Measurements from ENCODE around the gene OSM. TPM values are rescaled to one million over a fixed set of nuclear protein-coding genes. Genes with fewer than 3 reads are reported as not detected.

OSM gene
- polyA plus RNA-seq, 1 of the 3 experiments (the other 2 are of a cell fraction) = not detected

DNA sequence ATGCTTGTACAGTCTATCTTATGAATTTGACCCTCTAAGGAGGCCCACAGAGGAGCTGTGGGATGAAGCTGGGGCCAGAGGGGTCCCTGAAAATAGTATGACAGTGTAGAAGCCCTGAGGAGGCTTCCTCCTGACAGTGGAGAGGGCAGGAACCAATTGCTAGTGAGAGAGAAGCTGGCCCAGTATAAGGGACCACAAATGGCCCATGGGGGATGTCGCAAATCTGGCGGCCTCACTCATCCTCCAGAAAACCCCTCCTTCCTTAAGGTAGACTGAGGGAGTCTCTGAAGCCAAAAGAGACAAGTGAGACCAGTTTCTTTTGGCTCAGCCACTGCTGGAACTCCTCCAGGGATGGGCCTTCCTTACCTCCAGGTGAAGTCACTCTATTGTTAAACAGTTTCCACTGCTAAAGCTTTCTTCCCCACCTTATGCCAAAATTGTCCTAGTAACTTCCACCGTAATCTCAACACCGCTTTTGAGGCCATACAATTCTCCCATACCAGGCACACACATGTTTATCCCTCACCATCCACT is 40.5 kb upstream of the OSM start:
- Histone ChIP-seq H3K4me3 (ENCODE audit: low read depth in 2 of 2, low read length in 1 of 2) (no peak overlapping the region), H3K36me3 (replicated peaks in 1 of 2; ENCODE audit: control insufficient read depth in 1 of 2, insufficient read depth in 2 of 2, low read length in 1 of 2) (no peaks in the 10 kb centered on the region), H3K4me2 (no peak overlapping the region), H3K9me3 (no peaks in the 10 kb centered on the region), H3K27me3 (ENCODE audit: insufficient read depth) (no peaks in the 10 kb centered on the region), H3K27ac (ENCODE audit: low read depth in 2 of 2, low read length in 1 of 2) (no peak overlapping the region), H3F3A (replicated peaks; ENCODE audit: insufficient read depth) (peaks cover 7% of the 10 kb centered on the region), H3K9me2 (no peaks in the 10 kb centered on the region), H3K4me1 (ENCODE audit: control insufficient read depth in 1 of 2, insufficient read depth in 2 of 2, low read depth in 1 of 2, low read length in 1 of 2) (peaks cover 20 to 25% of the 10 kb centered on the region in 2 experiments; a peak in 3 of 4 replicates), H3K79me2 (ENCODE audit: insufficient read depth) (peaks cover 61% of the 10 kb centered on the region), H2AFZ (ENCODE audit: low read depth) (no peak overlapping the region), H3K9ac (no peak overlapping the region), H4K20me1 (ENCODE audit: insufficient read depth) (peaks cover 43% of the 10 kb centered on the region)
- DNase-seq = no peak
- POLR2A ChIA-PET = no interaction called here
- TF ChIP-seq FOSL2 (IDR thresholded peaks at IDR 0.05; ENCODE audit: borderline replicate concordance, low read depth) (no peak), RAD21 (IDR thresholded peaks at IDR 0.05; ENCODE audit: low read length) (no peak), EP300 (IDR thresholded peaks at IDR 0.05; ENCODE audit: borderline replicate concordance in 1 of 2, low read depth in 1 of 2, low read length in 1 of 2) (no peak), NFIC (IDR thresholded peaks at IDR 0.05; ENCODE audit: borderline replicate concordance) (no peak)
- CTCF ChIA-PET = interaction anchor here (1.2 kb wide), 1 partner anchor 19 kb away, joined by 3 read pairs; no protein-coding TSS in a partner anchor
- 88% methylated on average over 4 of the region's 4 CpGs for WGBS (ENCODE audit: low lambda C conversion rate)

- H3K79me2 ChIP-seq (ENCODE audit: insufficient read depth) = peaks cover 61% of the 10 kb centered on the region
- no peak for DNase-seq
- H3K9me2 ChIP-seq = no peaks in the 10 kb centered on the region
- H3K9me3 ChIP-seq = no peaks in the 10 kb centered on the region
- H3K27me3 ChIP-seq (ENCODE audit: insufficient read depth) = no peaks in the 10 kb centered on the region
- peaks cover 0 to 2% of the 10 kb centered on the region in 2 experiments for H3K36me3 ChIP-seq (replicated peaks in 1 of 2; ENCODE audit: control insufficient read depth in 1 of 2, insufficient read depth in 2 of 2, low read length in 1 of 2)
- H3K4me3 ChIP-seq (ENCODE audit: low read depth in 2 of 2, low read length in 1 of 2) = no peak overlapping the region
- no peak overlapping the region for H2AFZ ChIP-seq (ENCODE audit: low read depth)
- peaks cover 38% of the 10 kb centered on the region for H4K20me1 ChIP-seq (ENCODE audit: insufficient read depth)
- H3F3A ChIP-seq (replicated peaks; ENCODE audit: insufficient read depth) = peaks cover 3% of the 10 kb centered on the region
- no peak overlapping the region for H3K27ac ChIP-seq (ENCODE audit: low read depth in 2 of 2, low read length in 1 of 2)
- H3K9ac ChIP-seq = no peak overlapping the region
- TF ChIP-seq TAF1 (IDR thresholded peaks at IDR 0.05; ENCODE audit: borderline replicate concordance, low read depth, low read length) (no peak), USF2 (IDR thresholded peaks at IDR 0.05; ENCODE audit: borderline replicate concordance, low read depth, low read length) (no peak), SMC3 (IDR thresholded peaks at IDR 0.05; ENCODE audit: low read depth, low read length) (no peak), EP300 (IDR thresholded peaks at IDR 0.05; ENCODE audit: borderline replicate concordance in 1 of 2, low read depth in 1 of 2, low read length in 1 of 2) (no peak), GATA2 (CRISPR knock-in tag; IDR thresholded peaks at IDR 0.05) (no peak), EZH2phosphoT487 (IDR thresholded peaks at IDR 0.05; ENCODE audit: borderline replicate concordance, low read depth) (no peak), TEAD4 (IDR thresholded peaks at IDR 0.05; ENCODE audit: borderline replicate concordance, insufficient read depth) (no peak), MAX (IDR thresholded peaks at IDR 0.05; ENCODE audit: low read depth) (no peak), YY1 (IDR thresholded peaks at IDR 0.05; ENCODE audit: low read depth) (no peak), RXRA (IDR thresholded peaks at IDR 0.05; ENCODE audit: borderline replicate concordance, low read depth) (no peak), POLR2AphosphoS5 (IDR thresholded peaks at IDR 0.05; ENCODE audit: low read depth, low read length) (no peak), RFX5 (IDR thresholded peaks at IDR 0.05; ENCODE audit: low read length) (no peak)
- TF ChIP-seq, protein P1, sequence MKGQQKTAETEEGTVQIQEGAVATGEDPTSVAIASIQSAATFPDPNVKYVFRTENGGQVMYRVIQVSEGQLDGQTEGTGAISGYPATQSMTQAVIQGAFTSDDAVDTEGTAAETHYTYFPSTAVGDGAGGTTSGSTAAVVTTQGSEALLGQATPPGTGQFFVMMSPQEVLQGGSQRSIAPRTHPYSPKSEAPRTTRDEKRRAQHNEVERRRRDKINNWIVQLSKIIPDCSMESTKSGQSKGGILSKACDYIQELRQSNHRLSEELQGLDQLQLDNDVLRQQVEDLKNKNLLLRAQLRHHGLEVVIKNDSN (IDR thresholded peaks at IDR 0.05; ENCODE audit: borderline replicate concordance, low read depth) = no peak
- TF ChIP-seq, protein P2, sequence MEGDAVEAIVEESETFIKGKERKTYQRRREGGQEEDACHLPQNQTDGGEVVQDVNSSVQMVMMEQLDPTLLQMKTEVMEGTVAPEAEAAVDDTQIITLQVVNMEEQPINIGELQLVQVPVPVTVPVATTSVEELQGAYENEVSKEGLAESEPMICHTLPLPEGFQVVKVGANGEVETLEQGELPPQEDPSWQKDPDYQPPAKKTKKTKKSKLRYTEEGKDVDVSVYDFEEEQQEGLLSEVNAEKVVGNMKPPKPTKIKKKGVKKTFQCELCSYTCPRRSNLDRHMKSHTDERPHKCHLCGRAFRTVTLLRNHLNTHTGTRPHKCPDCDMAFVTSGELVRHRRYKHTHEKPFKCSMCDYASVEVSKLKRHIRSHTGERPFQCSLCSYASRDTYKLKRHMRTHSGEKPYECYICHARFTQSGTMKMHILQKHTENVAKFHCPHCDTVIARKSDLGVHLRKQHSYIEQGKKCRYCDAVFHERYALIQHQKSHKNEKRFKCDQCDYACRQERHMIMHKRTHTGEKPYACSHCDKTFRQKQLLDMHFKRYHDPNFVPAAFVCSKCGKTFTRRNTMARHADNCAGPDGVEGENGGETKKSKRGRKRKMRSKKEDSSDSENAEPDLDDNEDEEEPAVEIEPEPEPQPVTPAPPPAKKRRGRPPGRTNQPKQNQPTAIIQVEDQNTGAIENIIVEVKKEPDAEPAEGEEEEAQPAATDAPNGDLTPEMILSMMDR (IDR thresholded peaks at IDR 0.05) = no peak
- TF ChIP-seq, protein P3, sequence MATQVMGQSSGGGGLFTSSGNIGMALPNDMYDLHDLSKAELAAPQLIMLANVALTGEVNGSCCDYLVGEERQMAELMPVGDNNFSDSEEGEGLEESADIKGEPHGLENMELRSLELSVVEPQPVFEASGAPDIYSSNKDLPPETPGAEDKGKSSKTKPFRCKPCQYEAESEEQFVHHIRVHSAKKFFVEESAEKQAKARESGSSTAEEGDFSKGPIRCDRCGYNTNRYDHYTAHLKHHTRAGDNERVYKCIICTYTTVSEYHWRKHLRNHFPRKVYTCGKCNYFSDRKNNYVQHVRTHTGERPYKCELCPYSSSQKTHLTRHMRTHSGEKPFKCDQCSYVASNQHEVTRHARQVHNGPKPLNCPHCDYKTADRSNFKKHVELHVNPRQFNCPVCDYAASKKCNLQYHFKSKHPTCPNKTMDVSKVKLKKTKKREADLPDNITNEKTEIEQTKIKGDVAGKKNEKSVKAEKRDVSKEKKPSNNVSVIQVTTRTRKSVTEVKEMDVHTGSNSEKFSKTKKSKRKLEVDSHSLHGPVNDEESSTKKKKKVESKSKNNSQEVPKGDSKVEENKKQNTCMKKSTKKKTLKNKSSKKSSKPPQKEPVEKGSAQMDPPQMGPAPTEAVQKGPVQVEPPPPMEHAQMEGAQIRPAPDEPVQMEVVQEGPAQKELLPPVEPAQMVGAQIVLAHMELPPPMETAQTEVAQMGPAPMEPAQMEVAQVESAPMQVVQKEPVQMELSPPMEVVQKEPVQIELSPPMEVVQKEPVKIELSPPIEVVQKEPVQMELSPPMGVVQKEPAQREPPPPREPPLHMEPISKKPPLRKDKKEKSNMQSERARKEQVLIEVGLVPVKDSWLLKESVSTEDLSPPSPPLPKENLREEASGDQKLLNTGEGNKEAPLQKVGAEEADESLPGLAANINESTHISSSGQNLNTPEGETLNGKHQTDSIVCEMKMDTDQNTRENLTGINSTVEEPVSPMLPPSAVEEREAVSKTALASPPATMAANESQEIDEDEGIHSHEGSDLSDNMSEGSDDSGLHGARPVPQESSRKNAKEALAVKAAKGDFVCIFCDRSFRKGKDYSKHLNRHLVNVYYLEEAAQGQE (IDR thresholded peaks at IDR 0.05; ENCODE audit: low read depth, low read length) = no peak
- 100% methylated on average over 1 of the region's 1 CpG for WGBS (ENCODE audit: low lambda C conversion rate)
- CTCF ChIA-PET = interaction anchor here (1.2 kb wide), 1 partner anchor 18 kb away, joined by 3 read pairs; no protein-coding TSS in a partner anchor
- peaks cover 18 to 21% of the 10 kb centered on the region in 2 experiments; a peak in 3 of 4 replicates for H3K4me1 ChIP-seq (ENCODE audit: control insufficient read depth in 1 of 2, insufficient read depth in 2 of 2, low read depth in 1 of 2, low read length in 1 of 2)
- POLR2A ChIA-PET = no interaction called here
- H3K4me2 ChIP-seq = no peak overlapping the region
These were observed 40.0 kb upstream of the OSM start for GRCh38 chr22:30306627-30307011.

Data from SK-N-SH (cell line).